K562 (cell line): ENCODE results near the gene AFAP1. TPM values are rescaled to one million over a fixed set of nuclear protein-coding genes. Genes with fewer than 3 reads are reported as not detected.

Source experiments
- ATAC-seq: fragments of 200-7000 bp; cut with Tn5 transposase; 3 replicates; pipeline ENCODE4 v1.9.1; 2020; ENCODE audit warnings: moderate library complexity
- BruUV-seq: library from RNA; stranded (reverse); fragments of 400-500 nt; replicated peaks from 2 replicates; lab custom pipeline; 2021; lab: Mats Ljungman, UMichigan
- CTCF ChIA-PET: fragments of 300-600 bp; formaldehyde crosslinking; extraction: SDS; loops from one replicate; lab custom pipeline; 2021; ENCODE audit warnings: low intra/inter-chr PET ratio; lab: Yijun Ruan, JAX
- POLR2A ChIA-PET: fragments of 300-600, 350-650 bp; sonication (Branson Sonifier 250); formaldehyde crosslinking; extraction: SDS; loops from one replicate; lab custom pipeline; 2021; ENCODE audit warnings: antibody characterized with exemption, inconsistent platforms; lab: Yijun Ruan, JAX
- DNase-seq, 4 experiments: peaks; one replicate each; pipeline versions ENCODE4 v3.0.0 to v3.0.0-alpha.2; 2011 to 2018; ENCODE audit warnings: low spot score in 3 of 4, mixed read lengths in 3 of 4; ENCODE audit errors: extremely low read depth in 1 of 4
- FAIRE-seq: peaks from 2 replicates; lab custom pipeline; 2011; peaks lifted over from hg19 to GRCh38; lab: Jason Lieb, UNC
- H2AFZ ChIP-seq: 2 replicates; pipeline ENCODE4 v1.6.0; 2011; ENCODE audit warnings: low read depth, low read length, control low read depth, inconsistent platforms
- H3K27ac ChIP-seq: fragments of 200-600 bp; 3 replicates; pipeline ENCODE4 v1.8.0; 2011; ENCODE audit warnings: low read depth, mild to moderate bottlenecking, control low read depth, inconsistent platforms, low read length, moderate library complexity, mixed read lengths; ENCODE audit errors: extremely low read depth
- H3K27me3 ChIP-seq, 2 experiments: fragments of 300-600 bp in 1 of 2; 2 replicates in 1 of 2; 3 replicates in 1 of 2; pipeline versions ENCODE4 v1.6.0 to v1.8.0; 2011; ENCODE audit warnings: inconsistent platforms in 2 of 2, low read length in 2 of 2, mild to moderate bottlenecking in 1 of 2, mixed read lengths in 1 of 2, moderate library complexity in 1 of 2; ENCODE audit not compliant: control insufficient read depth in 2 of 2, insufficient read depth in 2 of 2
- H3K36me3 ChIP-seq: fragments of 300-600 bp; 3 replicates; pipeline ENCODE4 v1.8.0; 2011; ENCODE audit warnings: mild to moderate bottlenecking, low read length, inconsistent platforms; ENCODE audit not compliant: control insufficient read depth, insufficient read depth
- H3K4me1 ChIP-seq, 2 experiments: fragments of 200-600 bp in 1 of 2; replicated peaks in 1 of 2; 2 replicates in 1 of 2; 3 replicates in 1 of 2; pipeline versions ENCODE4 v1.5.1 to v1.8.0; 2011; ENCODE audit warnings: inconsistent platforms in 2 of 2, low read length in 2 of 2, mild to moderate bottlenecking in 1 of 2, mixed read lengths in 1 of 2, moderate library complexity in 1 of 2; ENCODE audit not compliant: control insufficient read depth in 2 of 2, insufficient read depth in 2 of 2
- H3K4me2 ChIP-seq: 2 replicates; pipeline ENCODE4 v1.6.1; 2011; ENCODE audit warnings: low read length, control low read depth, inconsistent platforms, mixed read lengths; ENCODE audit not compliant: insufficient read depth
- H3K4me3 ChIP-seq: fragments of 200-600 bp; sonication (generic), shearing (Covaris generic); 2 replicates; pipeline ENCODE4 v1.5.1; 2016; ENCODE audit warnings: control low read depth, inconsistent platforms
- H3K79me2 ChIP-seq: fragments of 200-600 bp; 3 replicates; pipeline ENCODE4 v1.8.0; 2011; ENCODE audit warnings: low read length, inconsistent platforms; ENCODE audit not compliant: control insufficient read depth, insufficient read depth
- H3K9ac ChIP-seq, 2 experiments: 2 replicates each; pipeline versions ENCODE4 v1.6.0 to v1.6.1; 2011; ENCODE audit warnings: low read depth in 2 of 2, low read length in 2 of 2, control low read depth in 1 of 2, inconsistent platforms in 1 of 2, mild to moderate bottlenecking in 1 of 2, mixed read lengths in 1 of 2; ENCODE audit not compliant: insufficient read depth in 1 of 2
- H3K9me1 ChIP-seq: one replicate; pipeline ENCODE4 v1.6.0; 2011; ENCODE audit warnings: inconsistent platforms, mild to moderate bottlenecking, low read length, moderate library complexity; ENCODE audit not compliant: control insufficient read depth, insufficient read depth
- H3K9me3 ChIP-seq: replicated peaks from 2 replicates; pipeline ENCODE4 v1.5.1; 2011; ENCODE audit warnings: low read depth, low read length, inconsistent platforms; ENCODE audit not compliant: control insufficient read depth, insufficient read depth
- H4K20me1 ChIP-seq: replicated peaks from 2 replicates; pipeline ENCODE4 v1.6.1; 2011; ENCODE audit warnings: low read length, inconsistent platforms, mixed read lengths; ENCODE audit not compliant: control insufficient read depth, insufficient read depth
- ATF4 ChIP-seq: fragments of 450-650 bp; formaldehyde crosslinking; IDR thresholded peaks from 2 replicates; pipeline ENCODE4 v1.4.0; 2022; ENCODE audit warnings: mild to moderate bottlenecking, moderate library complexity
- EGR1 ChIP-seq: fragments of 450-650 bp; conservative IDR thresholded peaks from 2 replicates; pipeline ENCODE4 v1.6.1; 2017; ENCODE audit warnings: mild to moderate bottlenecking
- ELF1 ChIP-seq: fragments of 200-800 bp; sonication (Bioruptor generic); IDR thresholded peaks from 2 replicates; pipeline ENCODE4 v1.6.1; 2016; ENCODE audit warnings: missing genetic modification characterization, missing compliant biosample characterization
- ESRRB ChIP-seq: fragments of 250-450 bp; sonication (Bioruptor Pico); IDR thresholded peaks from 2 replicates; pipeline ENCODE4 v1.5.0; 2020; ENCODE audit warnings: mild to moderate bottlenecking, moderate library complexity, borderline replicate concordance
- HDAC2 ChIP-seq: fragments of 450-650 bp; IDR thresholded peaks from 2 replicates; pipeline ENCODE4 v1.6.1; 2016; ENCODE audit warnings: mild to moderate bottlenecking
- HMG20B ChIP-seq: fragments of 250-450 bp; sonication (Bioruptor Pico); IDR thresholded peaks from 2 replicates; pipeline ENCODE4 v1.5.0; 2021; ENCODE audit warnings: mild to moderate bottlenecking
- PHB2 ChIP-seq: fragments of 450-650 bp; IDR thresholded peaks from 2 replicates; pipeline ENCODE4 v1.6.1; 2017; ENCODE audit warnings: low read depth
- RBM34 ChIP-seq: fragments of 200-400 bp; formaldehyde crosslinking; IDR thresholded peaks from 2 replicates; pipeline ENCODE4 v1.6.1; 2018; ENCODE audit warnings: low read length, borderline replicate concordance; ENCODE audit not compliant: insufficient read depth
- SAFB2 ChIP-seq: fragments of 200-400 bp; formaldehyde crosslinking; IDR thresholded peaks from 2 replicates; pipeline ENCODE4 v1.6.1; 2018; ENCODE audit warnings: borderline replicate concordance, low read length, low read depth, moderate library complexity; ENCODE audit not compliant: severe bottlenecking
- STAT5A ChIP-seq: IDR thresholded peaks from 2 replicates; pipeline ENCODE4 v1.6.1; 2012; ENCODE audit warnings: low read length, inconsistent platforms, borderline replicate concordance
- TCF3 ChIP-seq: sonication (generic); formaldehyde crosslinking; IDR thresholded peaks from 2 replicates; pipeline ENCODE4 v1.4.0; 2020; ENCODE audit warnings: mild to moderate bottlenecking, missing genetic modification reagents
- TFE3 ChIP-seq: fragments of 450-650 bp; formaldehyde crosslinking; IDR thresholded peaks from 2 replicates; pipeline ENCODE4 v1.4.0; 2020; ENCODE audit warnings: mild to moderate bottlenecking, mixed read lengths
- ZBTB9 ChIP-seq: fragments of 450-650 bp; formaldehyde crosslinking; IDR thresholded peaks from 2 replicates; pipeline ENCODE4 v1.4.0; 2020; ENCODE audit warnings: mild to moderate bottlenecking, moderate library complexity
- ZNF830 ChIP-seq: fragments of 250-450 bp; sonication (Bioruptor Pico); IDR thresholded peaks from 2 replicates; pipeline ENCODE4 v1.5.0; 2021; ENCODE audit warnings: mild to moderate bottlenecking
- WGBS: fragments of 100-300 bp; shearing (Covaris generic); methylation state at CpG from one replicate; pipeline ENCODE4 v1.1.6; 2016; ENCODE audit warnings: low coverage, mixed read lengths; ENCODE audit not compliant: insufficient coverage; ENCODE audit errors: missing lambda C conversion rate; 5-methylcytosine and 5-hydroxymethylcytosine counted together
- in situ Hi-C: fragments of 300-500 bp; cut with MboI; formaldehyde crosslinking; loops from 4 replicates; pipeline ENCODE4 v1.15.0; 2018; ENCODE audit warnings: inconsistent platforms, mixed read lengths
- intact Hi-C: fragments of 100-400 bp; cut with micrococcal nuclease; formaldehyde crosslinking; loops from 2 replicates; pipeline ENCODE4 v1.14.2; 2022
- polyA plus RNA-seq, 8 experiments: library from polyadenylated mRNA; depleted of rRNA in 4 of 8; stranded (reverse) in 5 of 8; unstranded in 3 of 8; fragments of >200 nt; fragmentation: Nextera tagmentation in 2 of 8; fragmentation: Illumina TruSeq in 1 of 8; extraction: Ambion mirVana in 2 of 8; extraction: Trizol in 1 of 8; gene quantifications; 2 replicates each; pipeline versions ENCODE4 v1.2.1 to v1.2.3, GENCODE V29; 2011 to 2014; ENCODE audit warnings: inconsistent platforms in 1 of 8, missing spikeins in 1 of 8
- total RNA-seq, 7 experiments: library from RNA; depleted of rRNA in 6 of 7; stranded (reverse); fragments of >200 nt in 6 of 7; fragmentation: Illumina TruSeq in 2 of 7; extraction: Trizol in 2 of 7; gene quantifications; 2 replicates each; pipeline versions ENCODE4 v1.2.1 to v1.2.3, GENCODE V29; 2011 to 2021; ENCODE audit warnings: low replicate concordance in 1 of 7
- TF ChIP-seq, protein P1 (sequence below): fragments of 250-450 bp; sonication (Bioruptor Pico); IDR thresholded peaks from 2 replicates; pipeline ENCODE4 v1.5.0; 2021; ENCODE audit warnings: mild to moderate bottlenecking, moderate library complexity

AFAP1 gene
- total and polyA plus RNA-seq, 9 of the 15 experiments (the other 6 are each of a cell fraction or from before 2014, with no cell fraction given), result 0.07 to 0.42 (median 0.12) TPM; not detected in 1

- no peak overlapping the region for H3K4me3 ChIP-seq
- POLR2A ChIA-PET, result no interaction called here
- CTCF ChIA-PET, result no interaction called here
Observed at GRCh38 chr4:7765666-7766065, 174.0 kb downstream of the AFAP1 start.

More at GRCh38 chr4:7765666-7766065, 174.0 kb downstream of the AFAP1 start:
- in situ Hi-C loops, result no loop called here
- H3K36me3 ChIP-seq, result peaks cover 4% of the 10 kb centered on the region; the same call in 1 of the 3 replicates
- no peaks in the 10 kb centered on the region; the same call in 1 of the 2 replicates for H3K9me3 ChIP-seq
- no peak overlapping the region for H2AFZ ChIP-seq
- peaks cover 0 to 8% of the 10 kb centered on the region in 2 experiments; a peak in 1 of 5 replicates for H3K4me1 ChIP-seq
- H3K9me1 ChIP-seq, result no peaks in the 10 kb centered on the region
- no peak overlapping the region for H3K27ac ChIP-seq
- FAIRE-seq (no peak), DNase-seq (no peak), ATAC-seq (no peak)
- no peaks in the 10 kb centered on the region for H3K79me2 ChIP-seq
- TF ChIP-seq SAFB2 (no peak), ESRRB (CRISPR knock-in tag) (no peak), STAT5A (no peak), ATF4 (no peak), RBM34 (no peak), PHB2 (no peak), TCF3 (CRISPR knock-in tag) (no peak), HMG20B (no peak), HDAC2 (no peak), ELF1 (no peak), ZBTB9 (CRISPR knock-in tag) (no peak), EGR1 (no peak), TFE3 (CRISPR knock-in tag) (no peak), ZNF830 (CRISPR knock-in tag) (no peak)
- TF ChIP-seq, protein P1, sequence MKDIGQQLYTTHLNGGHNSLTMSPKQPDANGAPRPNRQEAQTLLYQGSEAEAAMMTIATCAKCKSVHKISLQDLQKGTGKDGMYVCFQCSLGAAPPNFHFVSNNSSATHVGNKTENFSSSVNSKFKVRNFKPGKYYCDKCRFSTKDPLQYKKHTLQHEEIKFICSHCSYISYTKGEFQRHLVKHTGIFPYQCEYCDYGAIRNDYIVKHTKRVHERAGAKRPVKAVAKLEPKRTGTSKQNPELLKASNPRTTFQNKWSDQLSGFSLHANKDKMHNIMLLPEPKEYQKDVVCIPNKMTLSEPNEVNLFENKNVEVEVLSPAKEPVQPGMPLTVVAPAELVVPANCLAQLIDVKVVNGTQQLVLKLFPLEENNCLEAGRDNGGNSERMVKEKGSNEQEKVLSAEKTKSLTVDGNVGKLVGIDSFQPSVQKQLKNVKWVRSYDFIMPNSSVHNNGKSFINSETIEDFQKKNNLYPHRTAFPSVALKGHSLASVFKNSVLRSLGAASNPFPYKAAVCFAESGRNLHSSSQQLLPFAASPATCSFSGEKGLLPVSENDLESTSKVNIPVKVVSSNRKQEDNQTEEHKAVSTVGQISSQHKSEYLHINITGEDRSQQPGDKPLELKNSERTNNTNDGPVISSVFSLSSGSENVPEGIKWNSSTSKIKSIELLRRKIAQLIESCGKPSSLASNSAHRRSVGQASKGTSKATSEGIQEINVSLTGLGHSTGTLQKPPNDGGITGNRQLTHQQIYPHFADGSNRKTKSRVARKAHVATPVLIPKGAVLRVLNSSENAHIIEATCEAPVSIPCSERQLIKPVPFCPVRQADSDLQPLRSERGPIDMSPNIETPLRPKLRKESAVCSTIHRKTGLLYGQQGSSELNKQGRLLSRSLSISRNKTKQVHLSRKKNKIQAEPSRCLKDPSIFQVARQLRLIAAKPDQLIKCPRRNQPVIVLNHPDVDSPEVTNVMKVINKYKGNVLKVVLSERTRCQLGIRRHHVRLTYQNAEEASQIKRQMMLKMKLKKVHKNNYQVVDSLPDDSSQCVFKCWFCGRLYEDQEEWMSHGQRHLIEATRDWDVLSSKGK (CRISPR knock-in tag), result no peak
- no peak overlapping the region for H3K4me2 ChIP-seq
- BruUV-seq, result no TSS peak
- no peaks in the 10 kb centered on the region for H3K27me3 ChIP-seq
- peaks cover 8% of the 10 kb centered on the region; the same call in 1 of the 2 replicates for H4K20me1 ChIP-seq
- WGBS, result 43% methylated on average over 10 of the region's 12 CpGs
- no peak overlapping the region for H3K9ac ChIP-seq
- intact Hi-C loops, result no loop called here
